Fibroblast of lung (primary cell): Measurements from ENCODE around the gene CFAP57. TPM values are rescaled to one million over a fixed set of nuclear protein-coding genes. Genes with fewer than 3 reads are reported as not detected.
A peak's percentile ranks its signal among the peaks of the same experiment; 100 is the strongest.
"Not testable (repeated sequence)": the region's sequence is repeated elsewhere in the genome, so short reads cannot be mapped to it uniquely, and the experiment has no call there.

Experiments used
- DNase-seq, 2 donors: peaks; one replicate each; pipeline versions ENCODE4 v3.0.0 to v3.0.0-alpha.2; 2010; ENCODE audit warnings: low read depth in 2 of 2
- H2AFZ ChIP-seq: 2 replicates; pipeline ENCODE4 v1.5.1; 2012; ENCODE audit warnings: low read length, control low read depth, inconsistent platforms
- H3K27ac ChIP-seq: 2 replicates; pipeline ENCODE4 v1.5.1; 2011; ENCODE audit warnings: low read length, control low read depth; ENCODE audit not compliant: insufficient read depth
- H3K27me3 ChIP-seq: 2 replicates; pipeline ENCODE4 v1.5.1; 2011; ENCODE audit warnings: mild to moderate bottlenecking, low read length; ENCODE audit not compliant: control insufficient read depth, insufficient read depth
- H3K36me3 ChIP-seq: 2 replicates; pipeline ENCODE4 v1.5.1; 2011; ENCODE audit warnings: low read length; ENCODE audit not compliant: control insufficient read depth, insufficient read depth
- H3K4me1 ChIP-seq: 2 replicates; pipeline ENCODE4 v1.5.1; 2011; ENCODE audit warnings: low read length; ENCODE audit not compliant: control insufficient read depth, insufficient read depth; ENCODE audit errors: extremely low read depth
- H3K4me2 ChIP-seq: 2 replicates; pipeline ENCODE4 v1.5.1; 2011; ENCODE audit warnings: low read length, control low read depth; ENCODE audit not compliant: insufficient read depth; ENCODE audit errors: extremely low read depth
- H3K4me3 ChIP-seq, 4 experiments: fragments of 200-600 bp in 1 of 4; sonication (generic) in 1 of 4; replicated peaks in 1 of 4; 2 replicates each; pipeline ENCODE4 v1.5.1; 2011 to 2016; ENCODE audit warnings: low read length in 4 of 4, low read depth in 3 of 4, mild to moderate bottlenecking in 3 of 4, control low read depth in 2 of 4, inconsistent platforms in 1 of 4, mixed read lengths in 1 of 4; ENCODE audit not compliant: insufficient read depth in 1 of 4; ENCODE audit errors: control extremely low read depth in 1 of 4
- H3K79me2 ChIP-seq: 2 replicates; pipeline ENCODE4 v1.5.1; 2012; ENCODE audit warnings: mild to moderate bottlenecking, low read length, inconsistent platforms; ENCODE audit not compliant: control insufficient read depth, insufficient read depth
- H3K9ac ChIP-seq: 2 replicates; pipeline ENCODE4 v1.5.1; 2011; ENCODE audit warnings: mild to moderate bottlenecking, low read length, control low read depth; ENCODE audit not compliant: insufficient read depth
- H3K9me3 ChIP-seq: 2 replicates; pipeline ENCODE4 v1.5.1; 2012; ENCODE audit warnings: low read depth, low read length; ENCODE audit not compliant: control insufficient read depth, insufficient read depth
- H4K20me1 ChIP-seq: 2 replicates; pipeline ENCODE4 v1.5.1; 2011; ENCODE audit warnings: low read length; ENCODE audit not compliant: control insufficient read depth, insufficient read depth; ENCODE audit errors: extremely low read depth
- CTCF ChIP-seq, 2 donors: IDR thresholded peaks in 1 of 2; conservative IDR thresholded peaks in 1 of 2; 1 replicate in 1 of 2; 2 replicates in 1 of 2; pipeline ENCODE4 v1.5.1; 2011 to 2012; ENCODE audit warnings: low read length in 2 of 2, control low read depth in 1 of 2, inconsistent platforms in 1 of 2, low read depth in 1 of 2, mild to moderate bottlenecking in 1 of 2
- EZH2 ChIP-seq: IDR thresholded peaks from 2 replicates; pipeline ENCODE4 v1.5.1; 2012; ENCODE audit warnings: low read length, control low read depth, mild to moderate bottlenecking; ENCODE audit errors: missing control alignments
- polyA plus RNA-seq, 2 donors: library from polyadenylated mRNA; depleted of rRNA in 1 of 2; stranded (reverse) in 1 of 2; unstranded in 1 of 2; fragments of >200 nt; gene quantifications; 2 replicates each; pipeline ENCODE4 v1.2.1, GENCODE V29; 2011 to 2012; ENCODE audit warnings: missing spikeins in 1 of 2
- total RNA-seq: library from RNA; depleted of rRNA; stranded (reverse); fragments of >200 nt; gene quantifications from 2 replicates; pipeline ENCODE4 v1.2.1, GENCODE V29; 2014

Gene CFAP57
- total and polyA plus RNA-seq, 2 donors (not counting 1 experiment from before 2014, with no cell fraction given): 0.17 to 0.22 TPM

- no peaks in the 10 kb centered on the region for H4K20me1 ChIP-seq
- H3K9ac ChIP-seq: peak overlapping the region; percentile 20
- no peaks in the 10 kb centered on the region for H3K9me3 ChIP-seq
- no peaks in the 10 kb centered on the region for H3K27me3 ChIP-seq
- H3K79me2 ChIP-seq: no peaks in the 10 kb centered on the region
- H3K4me2 ChIP-seq: peak overlapping the region; percentile 85
- H3K4me3 ChIP-seq: peak overlapping the region in 2 of 4 experiments; percentile 26 to 30
- H3K27ac ChIP-seq: peak overlapping the region; percentile 89
- peak; percentile 86 to 98 for DNase-seq
- H3K4me1 ChIP-seq: peaks cover 24% of the 10 kb centered on the region
- TF ChIP-seq EZH2: no peak
- no peak for TF ChIP-seq CTCF (conservative IDR thresholded peaks at IDR 0.05 in 1 of 2, IDR thresholded peaks at IDR 0.05 in 1 of 2; ENCODE audit: low read depth in 1 of 2, low read length in 2 of 2)
- H3K36me3 ChIP-seq: no peaks in the 10 kb centered on the region
- peak overlapping the region; percentile 84 for H2AFZ ChIP-seq
Measured at GRCh38 chr1:43206600-43207228, 34.6 kb downstream of the CFAP57 start.

- Histone ChIP-seq H3K27me3 (no peaks in the 10 kb centered on the region), H3K4me3 (no peak overlapping the region), H3K4me1 (peaks cover 24% of the 10 kb centered on the region), H3K36me3 (no peaks in the 10 kb centered on the region), H3K9ac (peak overlapping the region; percentile 28), H3K27ac (peak overlapping the region; percentile 89), H2AFZ (peak overlapping the region; percentile 49), H4K20me1 (no peaks in the 10 kb centered on the region), H3K79me2 (no peaks in the 10 kb centered on the region), H3K9me3 (no peaks in the 10 kb centered on the region), H3K4me2 (peak overlapping the region; percentile 70)
- TF ChIP-seq CTCF (conservative IDR thresholded peaks at IDR 0.05 in 1 of 2, IDR thresholded peaks at IDR 0.05 in 1 of 2; ENCODE audit: low read depth in 1 of 2, low read length in 2 of 2): no peak
- TF ChIP-seq EZH2: no peak
- DNase-seq: peak in 1 of 2 donors; percentile 42
Measured at GRCh38 chr1:43207229-43207853, 35.2 kb downstream of the CFAP57 start.

GRCh38 chr1:43208277-43208676 is 36.1 kb downstream of the CFAP57 start:
- H3K36me3 ChIP-seq, H2AFZ ChIP-seq, H3K9ac ChIP-seq, H3K4me2 ChIP-seq, H3K9me3 ChIP-seq, H3K4me3 ChIP-seq, H3K79me2 ChIP-seq, H4K20me1 ChIP-seq, H3K27me3 ChIP-seq, H3K27ac ChIP-seq, DNase-seq: not testable (repeated sequence)
- H3K4me1 ChIP-seq: peaks cover 24% of the 10 kb centered on the region
